ENCODE data around the gene POLRMT. TPM values are rescaled to one million over a fixed set of nuclear protein-coding genes. Genes with fewer than 3 reads are reported as not detected.

Gene POLRMT
- total RNA-seq, 1 donor = 16.8 TPM

DNA sequence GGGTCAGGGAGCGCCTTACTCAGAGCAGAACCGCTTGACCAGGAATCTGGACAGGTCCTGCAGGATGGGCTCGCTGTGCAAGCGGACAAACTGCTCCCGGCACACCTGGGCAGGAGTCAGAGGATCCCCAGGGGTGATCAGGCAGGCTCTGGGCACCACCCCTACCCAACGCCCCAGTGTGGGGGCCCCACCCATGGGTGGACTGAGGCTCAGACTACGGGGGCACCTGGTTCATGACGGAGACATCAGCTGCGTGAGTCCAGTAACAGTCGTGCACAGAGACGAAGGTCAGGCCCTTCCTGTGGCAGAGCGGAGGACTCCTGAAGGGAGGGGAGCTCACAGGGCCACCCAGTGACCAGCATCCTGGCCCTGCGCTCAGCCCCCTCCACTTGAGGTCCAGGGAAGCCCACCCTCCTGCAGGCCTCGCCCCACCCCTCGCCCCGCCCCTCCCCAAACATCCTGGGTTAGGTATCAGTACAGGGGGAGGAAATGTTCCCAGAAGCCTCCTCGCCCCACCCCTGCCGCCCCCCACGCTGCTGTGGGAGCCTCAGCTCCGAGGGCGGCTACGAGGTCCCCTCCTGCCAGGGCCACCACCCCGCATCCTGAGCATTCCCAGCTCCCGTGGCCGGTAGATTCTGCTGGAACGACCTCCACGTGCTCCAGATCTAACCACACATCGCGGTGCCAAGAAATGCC lies 15.6 kb downstream of the POLRMT start:
- H3K27me3 ChIP-seq (ENCODE audit: insufficient read depth, low read length) = no peaks in the 10 kb centered on the region
- H3K4me1 ChIP-seq (ENCODE audit: insufficient read depth, low read length) = no peaks in the 10 kb centered on the region
- H3K4me3 ChIP-seq (ENCODE audit: low read length) = no peak overlapping the region
- H3K9me3 ChIP-seq (ENCODE audit: low read depth, low read length) = no peaks in the 10 kb centered on the region

DNA sequence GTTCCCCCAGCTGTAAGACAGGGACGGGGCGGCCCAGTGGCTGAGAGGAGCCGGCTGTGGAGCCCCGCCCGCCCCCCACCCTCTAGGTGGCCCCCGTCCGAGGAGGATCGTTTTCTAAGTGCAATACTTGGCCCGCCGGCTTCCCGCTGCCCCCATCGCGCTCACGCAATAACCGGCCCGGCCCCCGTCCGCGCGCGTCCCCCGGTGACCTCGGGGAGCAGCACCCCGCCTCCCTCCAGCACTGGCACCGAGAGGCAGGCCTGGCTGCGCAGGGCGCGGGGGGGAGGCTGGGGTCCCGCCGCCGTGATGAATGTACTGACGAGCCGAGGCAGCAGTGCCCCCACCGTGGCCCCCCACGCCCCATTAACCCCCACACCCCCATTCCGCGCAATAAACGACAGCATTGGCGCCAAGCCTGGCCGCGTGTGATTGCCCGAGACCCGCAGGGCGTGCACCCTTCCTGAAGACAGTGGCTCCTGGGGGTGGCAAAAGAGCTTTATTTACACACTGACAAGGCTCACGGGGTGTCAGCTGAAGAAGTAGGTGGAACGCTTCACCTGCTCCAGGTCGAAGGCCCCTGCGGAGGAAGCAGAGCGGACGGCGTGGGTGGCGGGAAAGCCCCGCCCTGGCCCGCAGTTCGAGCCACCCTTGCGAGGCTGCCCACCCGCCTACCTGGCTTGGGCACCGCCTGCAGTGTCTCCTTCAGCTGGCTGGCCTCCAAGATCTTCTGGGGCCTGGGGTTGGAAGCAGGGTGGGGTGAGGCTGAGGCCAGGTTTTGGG lies 16.4 kb downstream of the POLRMT start:
- Histone ChIP-seq H3K27me3 (ENCODE audit: insufficient read depth, low read length) (no peaks in the 10 kb centered on the region), H3K4me1 (ENCODE audit: insufficient read depth, low read length) (no peaks in the 10 kb centered on the region), H3K4me3 (ENCODE audit: low read length) (no peak overlapping the region), H3K9me3 (ENCODE audit: low read depth, low read length) (no peaks in the 10 kb centered on the region)

DNA sequence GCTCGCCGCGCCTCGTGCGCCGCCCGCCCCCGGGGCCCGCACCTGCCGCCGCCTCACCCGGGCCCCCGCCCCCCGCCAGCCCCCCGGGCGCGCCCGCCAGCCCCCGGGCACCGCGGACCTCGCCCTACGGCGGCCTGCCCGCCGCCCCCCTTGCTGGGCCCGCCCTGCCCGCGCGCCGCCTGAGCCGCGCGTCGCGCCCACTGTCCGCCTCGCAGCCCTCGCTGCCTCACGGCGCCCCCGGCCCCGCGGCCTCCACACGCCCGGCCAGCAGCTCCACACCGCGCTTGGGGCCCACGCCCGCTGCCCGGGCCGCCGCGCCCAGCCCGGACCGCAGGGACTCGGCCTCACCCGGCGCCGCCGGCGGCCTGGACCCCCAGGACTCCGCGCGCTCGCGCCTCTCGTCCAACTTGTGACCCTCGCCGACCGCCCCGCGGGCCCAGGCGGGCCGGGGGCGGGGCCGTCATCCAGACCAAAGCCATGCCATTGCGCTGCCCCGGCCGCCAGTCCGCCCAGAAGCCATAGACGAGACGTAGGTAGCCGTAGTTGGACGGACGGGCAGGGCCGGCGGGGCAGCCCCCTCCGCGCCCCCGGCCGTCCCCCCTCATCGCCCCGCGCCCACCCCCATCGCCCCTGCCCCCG lies 17.2 kb downstream of the POLRMT start:
- H3K4me1 ChIP-seq (ENCODE audit: insufficient read depth, low read length) = peaks cover 5% of the 10 kb centered on the region
- no peaks in the 10 kb centered on the region for H3K27me3 ChIP-seq (ENCODE audit: insufficient read depth, low read length)
- no peaks in the 10 kb centered on the region for H3K9me3 ChIP-seq (ENCODE audit: low read depth, low read length)
- no peak overlapping the region for H3K4me3 ChIP-seq (ENCODE audit: low read length)

DNA sequence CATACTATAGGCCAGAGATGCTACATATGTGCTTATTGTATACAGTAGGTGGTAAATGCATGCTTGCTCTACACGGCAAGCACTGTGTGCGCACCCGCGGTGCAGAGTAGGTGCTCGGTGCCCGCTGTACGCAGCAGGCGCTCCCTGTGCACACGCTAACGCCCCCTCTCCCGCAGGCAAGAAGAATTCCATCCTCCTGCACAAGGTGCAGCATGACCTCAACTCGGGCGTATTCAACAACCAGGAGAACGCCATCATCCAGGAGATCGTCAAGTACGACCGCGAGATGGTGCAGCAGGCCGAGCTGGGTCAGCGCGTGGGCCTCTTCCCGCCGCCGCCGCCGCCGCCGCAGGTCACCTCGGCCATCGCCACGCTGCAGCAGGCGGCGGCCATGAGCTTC lies 17.7 kb downstream of the POLRMT start:
- H3K27me3 ChIP-seq (ENCODE audit: insufficient read depth, low read length) = no peaks in the 10 kb centered on the region
- no peak overlapping the region for H3K4me3 ChIP-seq (ENCODE audit: low read length)
- H3K9me3 ChIP-seq (ENCODE audit: low read depth, low read length) = no peaks in the 10 kb centered on the region
- H3K4me1 ChIP-seq (ENCODE audit: insufficient read depth, low read length) = peaks cover 10% of the 10 kb centered on the region

DNA sequence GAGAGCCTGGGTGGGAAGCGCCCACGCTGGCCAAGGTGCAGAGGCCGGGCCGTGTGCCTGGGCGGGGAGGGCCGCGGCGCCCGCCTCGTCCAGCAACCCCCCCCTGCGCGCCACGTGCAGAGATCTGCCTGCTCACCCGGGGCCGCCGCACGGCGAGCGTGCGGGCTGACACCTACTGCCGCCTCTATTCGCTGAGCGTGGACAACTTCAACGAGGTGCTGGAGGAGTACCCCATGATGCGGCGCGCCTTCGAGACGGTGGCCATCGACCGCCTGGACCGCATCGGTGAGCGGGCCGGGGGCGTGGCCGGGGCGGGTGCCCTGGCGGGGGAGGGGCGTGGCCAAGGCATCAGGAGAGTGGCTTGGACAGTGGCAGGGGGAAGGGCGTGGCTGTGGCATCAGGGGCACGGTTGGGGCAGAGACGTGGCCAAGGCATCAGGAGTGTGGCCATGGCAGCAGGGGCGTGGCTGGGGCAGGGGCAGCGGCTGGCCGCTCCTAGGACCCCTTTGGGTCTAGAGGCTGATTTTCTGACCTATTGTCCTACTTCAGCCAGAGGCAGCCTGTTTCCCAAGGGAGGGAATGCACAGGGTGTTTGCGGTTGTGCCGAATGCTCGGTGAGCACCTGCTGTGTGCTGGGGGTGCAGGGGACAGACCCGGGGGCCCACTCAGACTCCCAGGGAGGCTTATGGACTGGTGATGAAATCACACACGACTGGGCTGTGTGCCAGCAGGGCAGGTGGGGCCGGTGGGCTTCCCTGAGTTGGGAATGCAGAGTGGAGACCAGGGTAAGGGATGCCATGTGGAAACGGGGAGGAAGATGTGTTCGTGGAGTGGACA lies 19.4 kb downstream of the POLRMT start:
- Histone ChIP-seq H3K27me3 (ENCODE audit: insufficient read depth, low read length) (no peaks in the 10 kb centered on the region), H3K4me3 (ENCODE audit: low read length) (no peak overlapping the region), H3K9me3 (ENCODE audit: low read depth, low read length) (no peaks in the 10 kb centered on the region), H3K4me1 (ENCODE audit: insufficient read depth, low read length) (peaks cover 24% of the 10 kb centered on the region)

DNA sequence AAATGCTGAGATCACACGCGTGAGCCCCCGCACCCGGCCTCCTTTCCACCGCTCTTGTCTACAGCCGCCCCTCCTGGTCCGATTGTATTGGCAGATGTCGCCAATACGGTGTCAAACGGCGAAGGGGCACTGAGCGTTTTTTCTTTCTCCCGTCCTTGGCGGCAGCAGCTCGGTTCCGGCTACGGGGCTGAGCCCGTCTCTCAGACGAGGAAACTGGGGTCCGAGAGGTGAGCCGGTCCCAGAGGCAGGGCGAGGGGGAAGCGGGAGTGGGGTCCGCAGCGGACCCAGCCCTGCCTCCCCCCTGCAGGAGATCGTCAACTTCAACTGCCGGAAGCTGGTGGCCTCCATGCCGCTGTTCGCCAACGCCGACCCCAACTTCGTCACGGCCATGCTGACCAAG lies 20.4 kb downstream of the POLRMT start:
- Histone ChIP-seq H3K4me3 (ENCODE audit: low read length) (no peak overlapping the region), H3K4me1 (ENCODE audit: insufficient read depth, low read length) (peaks cover 30% of the 10 kb centered on the region), H3K9me3 (ENCODE audit: low read depth, low read length) (no peaks in the 10 kb centered on the region), H3K27me3 (ENCODE audit: insufficient read depth, low read length) (no peaks in the 10 kb centered on the region)

DNA sequence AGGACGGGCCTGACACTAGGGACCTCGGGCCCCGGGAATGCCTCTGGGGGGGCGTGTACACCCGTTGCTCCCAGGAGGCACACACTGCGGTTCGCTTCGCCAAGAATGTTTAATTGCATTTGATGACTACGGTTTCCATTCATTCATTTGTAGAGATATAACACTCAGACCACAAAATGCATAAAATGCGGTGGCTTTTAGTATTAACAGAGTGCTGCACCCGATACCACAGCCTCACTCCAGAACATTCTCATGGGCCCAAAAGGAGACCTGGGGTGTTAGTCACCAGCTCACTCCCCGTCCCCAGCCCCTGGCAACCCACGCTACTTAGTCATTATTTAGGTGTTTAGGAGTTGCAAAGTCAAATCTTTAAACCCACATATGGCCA lies 21.9 kb downstream of the POLRMT start:
- no peak overlapping the region for H3K4me3 ChIP-seq (ENCODE audit: low read length)

DNA sequence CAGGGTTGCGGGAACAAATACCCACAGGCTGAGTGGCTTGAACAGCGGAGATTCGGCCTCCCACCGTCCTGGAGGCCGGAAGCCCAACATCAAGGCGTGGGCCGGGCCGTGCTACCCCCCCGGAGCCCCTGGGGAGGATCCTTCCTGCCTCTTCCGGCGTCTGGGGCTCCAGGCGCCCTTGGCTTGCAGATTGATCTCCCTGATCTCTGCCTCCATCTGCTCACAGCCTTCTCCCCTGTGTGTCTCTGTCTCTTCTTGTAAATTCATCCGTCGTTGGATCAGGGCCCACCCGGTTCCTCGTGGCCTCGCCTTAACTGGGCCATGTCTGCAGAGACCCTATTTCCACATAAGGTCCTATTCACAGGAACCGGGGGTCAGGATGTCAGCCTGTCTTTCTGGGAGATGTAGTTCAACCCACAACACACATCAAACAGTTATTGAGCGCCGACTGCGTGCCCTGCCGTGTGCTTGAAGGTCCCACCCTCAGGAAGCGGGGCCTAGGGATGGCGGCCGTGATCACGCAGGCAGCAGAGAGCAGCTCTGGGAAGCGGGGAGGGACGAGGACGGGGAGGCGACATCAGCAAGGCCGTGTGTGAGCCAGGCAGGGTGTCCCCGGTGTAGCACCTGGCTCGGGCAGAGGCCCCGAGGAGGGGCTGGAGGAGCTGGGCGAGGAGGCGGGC lies 22.4 kb downstream of the POLRMT start:
- Histone ChIP-seq H3K4me1 (ENCODE audit: insufficient read depth, low read length) (peaks cover 30% of the 10 kb centered on the region), H3K9me3 (ENCODE audit: low read depth, low read length) (no peaks in the 10 kb centered on the region), H3K4me3 (ENCODE audit: low read length) (peak overlapping the region; percentile 24), H3K27me3 (ENCODE audit: insufficient read depth, low read length) (no peaks in the 10 kb centered on the region)

More for the DNA sequence above, 21.9 kb downstream of the POLRMT start:
- no peaks in the 10 kb centered on the region for H3K27me3 ChIP-seq (ENCODE audit: insufficient read depth, low read length)
- H3K4me1 ChIP-seq (ENCODE audit: insufficient read depth, low read length) = peaks cover 30% of the 10 kb centered on the region
- no peaks in the 10 kb centered on the region for H3K9me3 ChIP-seq (ENCODE audit: low read depth, low read length)

DNA sequence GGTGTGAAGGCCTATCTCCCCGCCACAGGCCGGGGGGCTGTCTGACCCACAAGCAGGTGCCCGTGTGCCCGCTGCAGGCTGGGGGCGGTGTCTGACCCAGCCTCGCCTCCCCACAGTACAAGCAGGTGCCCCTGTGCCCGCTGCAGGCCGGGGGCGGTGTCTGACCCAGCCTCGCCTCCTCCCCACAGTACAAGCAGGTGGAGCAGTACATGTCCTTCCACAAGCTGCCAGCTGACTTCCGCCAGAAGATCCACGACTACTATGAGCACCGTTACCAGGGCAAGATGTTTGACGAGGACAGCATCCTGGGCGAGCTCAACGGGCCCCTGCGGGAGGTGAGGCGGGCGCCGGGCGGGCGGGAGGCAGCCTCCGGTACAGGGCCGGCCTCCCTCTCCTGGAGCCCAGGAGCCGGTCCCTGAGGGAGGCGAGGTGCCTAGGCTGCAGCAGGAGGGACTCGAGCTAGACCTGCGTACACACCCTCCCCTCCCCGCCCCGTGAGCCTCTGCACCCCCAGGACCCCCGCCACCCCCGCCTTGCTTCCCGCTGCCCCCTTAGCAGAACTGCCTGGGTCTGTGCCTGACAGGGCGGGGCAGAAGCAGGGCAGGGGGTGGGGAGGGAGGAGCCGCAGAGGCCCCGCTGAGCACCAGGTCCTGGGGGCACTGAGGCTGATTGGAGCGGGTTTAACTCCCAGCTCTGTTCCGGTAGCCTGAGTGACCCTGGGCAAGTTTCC lies 23.1 kb downstream of the POLRMT start:
- no peaks in the 10 kb centered on the region for H3K27me3 ChIP-seq (ENCODE audit: insufficient read depth, low read length)
- H3K4me3 ChIP-seq (ENCODE audit: low read length) = peak overlapping the region; percentile 24
- peaks cover 30% of the 10 kb centered on the region for H3K4me1 ChIP-seq (ENCODE audit: insufficient read depth, low read length)
- no peaks in the 10 kb centered on the region for H3K9me3 ChIP-seq (ENCODE audit: low read depth, low read length)

DNA sequence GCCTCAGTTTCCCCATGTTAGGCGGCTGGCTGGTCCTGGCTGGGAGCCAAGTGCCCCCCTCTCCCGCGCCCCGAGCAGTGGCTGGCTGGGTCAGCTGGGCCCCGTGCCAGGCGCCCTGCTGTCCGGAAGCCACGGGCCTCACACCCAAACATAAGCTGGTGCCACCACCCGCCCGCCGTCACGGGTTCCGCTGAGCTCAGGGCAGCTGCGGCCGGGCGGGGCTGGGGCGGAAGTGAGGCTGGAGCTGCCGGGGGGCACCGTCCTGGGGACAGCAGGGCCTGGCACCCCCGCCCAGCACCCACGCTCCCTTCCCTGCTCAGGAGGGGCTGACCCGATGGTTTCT lies 24.4 kb downstream of the POLRMT start:
- no peaks in the 10 kb centered on the region for H3K9me3 ChIP-seq (ENCODE audit: low read depth, low read length)
- H3K4me1 ChIP-seq (ENCODE audit: insufficient read depth, low read length) = peaks cover 30% of the 10 kb centered on the region
- no peaks in the 10 kb centered on the region for H3K27me3 ChIP-seq (ENCODE audit: insufficient read depth, low read length)
- H3K4me3 ChIP-seq (ENCODE audit: low read length) = no peak overlapping the region

DNA sequence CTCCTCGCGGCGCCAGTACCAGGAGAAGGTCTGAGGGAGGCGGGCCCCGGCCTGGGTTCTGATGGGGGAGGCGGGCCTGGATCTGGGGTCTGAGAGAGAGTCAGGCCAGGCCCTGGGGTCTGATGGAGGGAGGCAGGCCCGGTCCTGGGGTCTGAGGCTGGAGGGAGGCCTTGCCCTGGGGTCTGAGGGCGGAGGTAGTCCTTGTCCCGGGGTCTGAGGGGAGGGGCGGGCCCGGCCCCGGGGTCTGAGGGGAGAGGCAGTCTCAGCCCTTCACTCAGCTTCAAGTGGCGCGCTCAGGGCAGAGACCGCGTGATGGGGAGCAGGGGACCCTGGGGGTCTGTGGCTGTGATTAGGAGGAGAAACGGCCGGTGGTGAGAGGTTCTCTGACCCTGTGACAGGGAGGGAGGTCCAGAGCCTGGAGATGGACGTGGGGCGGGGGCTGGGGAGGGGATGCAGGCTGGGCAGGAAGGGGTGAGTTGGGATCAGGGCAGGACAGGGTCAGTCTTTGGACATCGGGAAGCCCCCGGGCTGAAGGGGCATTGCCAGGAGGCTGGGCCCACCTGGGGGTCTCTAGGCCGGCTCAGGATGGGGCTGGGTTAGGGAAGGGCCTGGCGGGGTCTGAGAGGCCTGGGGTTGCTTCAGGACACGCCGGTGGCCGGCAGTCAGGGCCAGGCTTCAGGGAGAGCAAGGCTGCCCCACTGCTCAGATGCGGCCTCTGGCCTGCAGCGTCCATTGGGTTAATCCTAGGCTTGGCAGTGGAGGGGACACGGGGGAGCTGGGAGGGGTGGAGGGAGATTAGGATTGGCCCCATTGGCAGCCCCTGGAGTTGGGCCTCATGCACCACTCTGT lies 25.0 kb downstream of the POLRMT start:
- H3K27me3 ChIP-seq (ENCODE audit: insufficient read depth, low read length) = no peaks in the 10 kb centered on the region
- no peaks in the 10 kb centered on the region for H3K9me3 ChIP-seq (ENCODE audit: low read depth, low read length)
- peaks cover 30% of the 10 kb centered on the region for H3K4me1 ChIP-seq (ENCODE audit: insufficient read depth, low read length)
- H3K4me3 ChIP-seq (ENCODE audit: low read length) = no peak overlapping the region

DNA sequence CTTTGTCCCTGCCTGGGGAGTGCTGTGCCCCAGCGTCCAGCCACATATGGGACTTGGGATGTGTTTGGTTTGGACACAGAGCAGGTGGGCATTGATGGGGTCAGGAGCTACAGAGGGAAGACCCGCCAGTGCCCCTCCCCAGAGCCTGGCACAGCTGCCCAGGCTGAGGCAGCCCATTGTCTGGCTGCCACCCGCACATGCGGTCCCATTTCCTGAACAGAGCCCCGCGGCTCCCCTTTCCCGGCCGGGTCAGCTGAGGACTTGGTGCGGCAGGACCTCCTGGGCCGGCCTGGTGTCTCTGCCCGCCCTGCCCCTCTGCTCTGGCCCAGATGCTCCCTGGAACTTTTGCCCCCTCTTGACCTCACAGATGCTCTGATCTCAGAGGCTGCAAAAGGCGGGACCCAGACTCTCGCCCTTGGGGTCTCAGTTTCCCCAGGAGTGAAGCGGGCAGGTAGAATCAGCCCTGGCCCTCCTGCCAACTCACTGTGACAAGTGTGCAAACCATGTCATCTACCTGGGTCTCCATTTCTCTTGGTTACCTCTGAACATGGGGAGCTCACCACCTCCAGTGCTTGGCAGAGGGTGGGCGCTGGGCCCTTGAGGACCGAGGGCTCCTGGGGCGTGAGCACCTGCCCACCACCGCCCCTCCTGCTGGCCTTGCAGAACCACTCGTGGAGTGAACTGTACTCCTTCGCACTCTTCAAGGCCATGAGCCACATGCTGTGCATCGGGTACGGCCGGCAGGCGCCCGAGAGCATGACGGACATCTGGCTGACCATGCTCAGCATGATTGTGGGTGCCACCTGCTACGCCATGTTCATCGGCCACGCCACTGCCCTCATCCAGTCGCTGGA lies 25.8 kb downstream of the POLRMT start:
- Histone ChIP-seq H3K4me1 (ENCODE audit: insufficient read depth, low read length) (peaks cover 30% of the 10 kb centered on the region), H3K4me3 (ENCODE audit: low read length) (no peak overlapping the region), H3K27me3 (ENCODE audit: insufficient read depth, low read length) (no peaks in the 10 kb centered on the region), H3K9me3 (ENCODE audit: low read depth, low read length) (no peaks in the 10 kb centered on the region)

Data from mononuclear cell (primary cell).